ENCODE measurements around the gene LGI4.

DNA sequence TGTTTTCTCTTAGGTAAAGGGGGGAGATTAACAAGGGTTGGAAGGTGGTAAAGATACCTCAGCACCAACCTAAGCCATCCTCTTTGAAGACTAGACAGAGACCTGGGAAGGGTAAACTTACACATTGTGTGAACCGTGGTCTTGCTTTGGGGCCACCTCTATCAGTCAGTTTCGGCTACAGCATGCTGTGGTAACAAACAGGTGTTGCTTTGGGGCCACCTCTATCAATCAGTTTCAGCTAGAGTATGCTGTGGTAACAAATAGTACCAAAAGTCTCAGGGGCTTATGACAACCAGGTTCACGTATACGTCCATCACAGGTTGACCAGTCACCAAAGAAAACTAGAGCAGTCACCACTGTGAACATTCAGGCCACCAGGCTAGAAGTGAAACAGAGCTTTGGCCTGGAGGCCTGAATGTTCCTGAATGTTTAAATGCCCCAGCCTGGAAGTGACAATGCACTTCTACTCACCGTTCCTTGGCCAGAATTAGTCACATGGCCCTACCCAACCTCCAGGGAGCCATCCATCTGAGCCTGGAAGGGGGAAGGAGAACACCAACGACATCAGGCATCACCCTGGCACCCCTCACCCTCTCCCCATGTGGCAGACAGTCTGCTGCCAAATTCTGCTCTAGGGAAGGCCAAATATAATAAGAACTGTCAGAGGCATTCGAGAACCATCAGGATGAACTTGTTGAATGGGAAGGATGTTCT, 12.0 kb upstream of the LGI4 start:
- TF ChIP-seq CTCF (IDR thresholded peaks at IDR 0.05) = no peak
- no peak for TF ChIP-seq POLR2A (IDR thresholded peaks at IDR 0.05)
- TF ChIP-seq POLR2AphosphoS5 (IDR thresholded peaks at IDR 0.05; ENCODE audit: insufficient read depth in 1 of 2, low read depth in 1 of 2) = no peak

Data from vagina (tissue), 2 donors.